ENCODE results near the gene SEMA3D. TPM values are rescaled to one million over a fixed set of nuclear protein-coding genes. Genes with fewer than 3 reads are reported as not detected.

The SEMA3D gene
- total RNA-seq = 0.37 and 0.98 TPM in 2 replicates

GRCh38 chr7:85186521-85187241, at the start of gene SEMA3D:
Gene SEMA3D, minus strand, starts transcription at chr7:85187056. Its CDS starts 65,165 bp downstream, at chr7:85121891.

All from subcutaneous preadipocyte (primary cell).